ENCODE results near the gene KCNK2.

KCNK2 gene

DNA sequence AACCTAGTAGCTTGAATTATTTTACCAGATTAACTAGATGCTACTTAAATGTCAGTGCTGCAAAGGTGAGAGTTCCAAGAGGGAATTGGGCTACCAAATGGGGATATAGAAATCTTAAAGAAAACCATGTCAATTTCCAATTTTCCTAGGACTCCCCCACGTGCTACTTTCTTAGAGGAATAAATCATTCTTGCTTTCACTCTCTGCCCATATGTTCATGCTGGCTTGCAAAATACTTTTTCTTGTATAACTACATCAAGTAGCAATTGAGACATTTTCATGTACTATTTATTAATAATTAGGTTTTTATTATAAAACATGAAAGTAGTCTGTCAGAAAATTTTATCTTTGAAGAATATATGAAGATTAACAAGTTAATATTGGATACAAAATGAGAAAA, 11.8 kb downstream of the KCNK2 start:
- Histone ChIP-seq H3K27me3 (ENCODE audit: control insufficient read depth in 2 of 2, insufficient read depth in 2 of 2, low read length in 2 of 2) (no peaks in the 10 kb centered on the region), H3K36me3 (ENCODE audit: control insufficient read depth in 2 of 2, insufficient read depth in 2 of 2, low read length in 2 of 2) (no peaks in the 10 kb centered on the region), H3K9me3 (ENCODE audit: control insufficient read depth in 2 of 2, low read length in 2 of 2) (no peaks in the 10 kb centered on the region), H3K4me1 (ENCODE audit: control insufficient read depth in 2 of 2, insufficient read depth in 2 of 2, low read length in 2 of 2) (no peaks in the 10 kb centered on the region), H3K4me3 (ENCODE audit: low read length in 2 of 2) (no peak overlapping the region), H3K9ac (ENCODE audit: low read depth in 1 of 2, low read length in 2 of 2) (no peak overlapping the region), H3K27ac (ENCODE audit: low read depth in 2 of 2, low read length in 2 of 2) (no peak overlapping the region)

DNA sequence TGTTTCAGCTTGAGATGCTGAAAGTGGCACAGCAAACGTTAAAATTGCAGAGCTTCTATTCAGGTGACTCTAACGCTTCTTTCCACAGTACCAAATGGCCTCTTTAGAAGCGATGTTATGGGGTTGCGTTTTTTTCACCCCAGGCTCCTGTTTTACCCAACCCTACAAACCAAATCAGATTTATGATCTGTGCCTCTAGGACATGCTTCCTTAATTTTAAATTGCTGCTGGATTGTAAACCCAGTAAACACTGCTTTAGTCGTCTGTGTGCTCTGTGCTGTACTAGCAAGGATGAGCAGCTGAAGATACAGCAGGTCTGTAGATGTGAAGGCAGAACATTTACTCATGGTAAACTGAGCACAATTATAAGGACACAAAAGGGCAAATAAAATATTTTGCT, 13.0 kb downstream of the KCNK2 start:
- Histone ChIP-seq H3K36me3 (ENCODE audit: control insufficient read depth in 2 of 2, insufficient read depth in 2 of 2, low read length in 2 of 2) (no peaks in the 10 kb centered on the region), H3K9me3 (ENCODE audit: control insufficient read depth in 2 of 2, low read length in 2 of 2) (no peaks in the 10 kb centered on the region), H3K27ac (ENCODE audit: low read depth in 2 of 2, low read length in 2 of 2) (no peak overlapping the region), H3K27me3 (ENCODE audit: control insufficient read depth in 2 of 2, insufficient read depth in 2 of 2, low read length in 2 of 2) (no peaks in the 10 kb centered on the region), H3K9ac (ENCODE audit: low read depth in 1 of 2, low read length in 2 of 2) (no peak overlapping the region), H3K4me1 (ENCODE audit: control insufficient read depth in 2 of 2, insufficient read depth in 2 of 2, low read length in 2 of 2) (no peaks in the 10 kb centered on the region), H3K4me3 (ENCODE audit: low read length in 2 of 2) (no peak overlapping the region)

DNA sequence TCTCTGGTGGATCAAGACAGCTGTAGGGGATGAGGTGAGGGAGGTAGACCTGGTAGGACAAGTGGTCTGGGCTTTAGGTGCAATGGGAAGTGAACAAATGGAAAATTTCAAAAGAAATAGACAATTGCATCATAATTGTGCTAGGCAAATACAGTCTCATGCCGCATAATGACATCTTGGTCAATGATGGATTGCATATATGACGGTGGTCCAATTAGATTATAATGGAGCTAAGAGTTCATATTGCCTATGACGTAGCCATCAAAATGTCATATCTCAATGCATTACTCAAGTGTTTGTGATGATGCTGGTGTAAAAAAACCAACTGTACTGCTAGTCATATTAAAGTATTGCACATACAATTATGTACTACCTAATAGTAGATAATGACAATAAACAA, 19.0 kb downstream of the KCNK2 start:
- Histone ChIP-seq H3K9me3 (ENCODE audit: control insufficient read depth in 2 of 2, low read length in 2 of 2) (no peaks in the 10 kb centered on the region), H3K36me3 (ENCODE audit: control insufficient read depth in 2 of 2, insufficient read depth in 2 of 2, low read length in 2 of 2) (no peaks in the 10 kb centered on the region), H3K4me3 (ENCODE audit: low read length in 2 of 2) (no peak overlapping the region), H3K27ac (ENCODE audit: low read depth in 2 of 2, low read length in 2 of 2) (no peak overlapping the region), H3K27me3 (ENCODE audit: control insufficient read depth in 2 of 2, insufficient read depth in 2 of 2, low read length in 2 of 2) (no peaks in the 10 kb centered on the region), H3K4me1 (ENCODE audit: control insufficient read depth in 2 of 2, insufficient read depth in 2 of 2, low read length in 2 of 2) (no peaks in the 10 kb centered on the region), H3K9ac (ENCODE audit: low read depth in 1 of 2, low read length in 2 of 2) (no peak overlapping the region)

DNA sequence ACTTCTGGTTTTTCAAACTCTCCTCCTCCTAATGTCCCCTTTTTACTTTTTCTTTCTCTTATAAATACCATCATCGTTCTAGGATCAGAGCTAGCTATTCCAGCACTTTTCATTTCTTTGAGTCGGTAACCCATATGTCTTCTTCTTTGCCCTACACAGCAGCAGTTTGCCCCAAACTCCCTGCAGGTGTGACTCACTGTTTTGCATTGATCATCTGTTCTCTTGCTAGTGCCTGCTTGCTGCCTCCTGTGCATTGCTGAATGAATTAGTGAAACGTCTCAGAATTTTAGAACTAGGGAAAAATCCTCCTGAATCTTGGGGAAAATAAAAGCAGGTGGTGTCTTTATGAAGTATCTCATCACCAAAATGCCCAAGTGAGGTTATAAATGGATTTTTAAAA, 21.7 kb downstream of the KCNK2 start:
- Histone ChIP-seq H3K4me1 (ENCODE audit: control insufficient read depth in 2 of 2, insufficient read depth in 2 of 2, low read length in 2 of 2) (no peaks in the 10 kb centered on the region), H3K27ac (ENCODE audit: low read depth in 2 of 2, low read length in 2 of 2) (no peak overlapping the region)

DNA sequence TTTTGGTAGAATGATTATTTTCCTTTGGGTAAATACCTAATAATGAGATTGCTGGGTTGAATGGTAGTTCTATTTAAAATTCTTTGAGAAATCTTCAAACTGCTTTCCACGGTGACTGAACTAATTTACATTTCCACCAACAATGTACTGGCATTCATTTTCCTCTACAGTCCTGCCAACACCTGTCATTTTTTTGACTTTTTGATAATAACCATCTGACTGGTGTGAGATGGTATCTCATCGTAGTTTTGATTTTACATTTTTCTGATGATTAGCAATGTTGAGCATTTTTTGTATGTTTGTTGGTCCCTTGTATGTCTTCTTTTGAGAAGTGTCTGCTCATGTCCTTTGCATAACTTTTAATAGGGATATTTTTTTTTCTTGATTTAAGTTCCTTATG, 23.5 kb downstream of the KCNK2 start:
- H3K36me3 ChIP-seq (ENCODE audit: control insufficient read depth in 2 of 2, insufficient read depth in 2 of 2, low read length in 2 of 2), result no peaks in the 10 kb centered on the region
- no peak overlapping the region for H3K27ac ChIP-seq (ENCODE audit: low read depth in 2 of 2, low read length in 2 of 2)
- H3K9ac ChIP-seq (ENCODE audit: low read depth in 1 of 2, low read length in 2 of 2), result no peak overlapping the region
- H3K4me1 ChIP-seq (ENCODE audit: control insufficient read depth in 2 of 2, insufficient read depth in 2 of 2, low read length in 2 of 2), result no peaks in the 10 kb centered on the region
- H3K9me3 ChIP-seq (ENCODE audit: control insufficient read depth in 2 of 2, low read length in 2 of 2), result no peaks in the 10 kb centered on the region
- H3K27me3 ChIP-seq (ENCODE audit: control insufficient read depth in 2 of 2, insufficient read depth in 2 of 2, low read length in 2 of 2), result no peaks in the 10 kb centered on the region
- H3K4me3 ChIP-seq (ENCODE audit: low read length in 2 of 2), result no peak overlapping the region

More for the DNA sequence above, 21.7 kb downstream of the KCNK2 start:
- Histone ChIP-seq H3K36me3 (ENCODE audit: control insufficient read depth in 2 of 2, insufficient read depth in 2 of 2, low read length in 2 of 2) (no peaks in the 10 kb centered on the region), H3K4me3 (ENCODE audit: low read length in 2 of 2) (no peak overlapping the region), H3K9ac (ENCODE audit: low read depth in 1 of 2, low read length in 2 of 2) (no peak overlapping the region), H3K9me3 (ENCODE audit: control insufficient read depth in 2 of 2, low read length in 2 of 2) (no peaks in the 10 kb centered on the region), H3K27me3 (ENCODE audit: control insufficient read depth in 2 of 2, insufficient read depth in 2 of 2, low read length in 2 of 2) (no peaks in the 10 kb centered on the region)

DNA sequence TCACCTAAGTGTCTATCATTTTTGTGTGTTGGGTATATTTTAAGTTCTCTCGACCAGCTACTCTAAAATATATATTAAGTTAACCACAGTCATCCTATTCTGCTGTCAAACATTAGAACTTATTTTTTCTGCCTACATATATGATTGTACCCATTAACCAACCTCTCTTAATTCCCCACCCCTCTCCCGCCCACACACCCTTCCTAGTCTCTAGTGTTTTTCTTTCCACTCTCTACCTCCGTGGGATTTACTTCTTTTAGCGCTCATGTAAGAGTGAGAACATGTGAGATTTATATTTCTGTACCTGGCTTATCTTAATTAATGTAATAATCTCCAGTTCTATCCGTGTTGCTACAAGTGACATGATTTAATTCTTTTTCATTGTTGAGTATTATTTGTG, 26.6 kb downstream of the KCNK2 start:
- Histone ChIP-seq H3K36me3 (ENCODE audit: control insufficient read depth in 2 of 2, insufficient read depth in 2 of 2, low read length in 2 of 2) (no peaks in the 10 kb centered on the region), H3K4me3 (ENCODE audit: low read length in 2 of 2) (no peak overlapping the region), H3K27me3 (ENCODE audit: control insufficient read depth in 2 of 2, insufficient read depth in 2 of 2, low read length in 2 of 2) (no peaks in the 10 kb centered on the region), H3K9ac (ENCODE audit: low read depth in 1 of 2, low read length in 2 of 2) (no peak overlapping the region), H3K9me3 (ENCODE audit: control insufficient read depth in 2 of 2, low read length in 2 of 2) (no peaks in the 10 kb centered on the region), H3K27ac (ENCODE audit: low read depth in 2 of 2, low read length in 2 of 2) (no peak overlapping the region), H3K4me1 (ENCODE audit: control insufficient read depth in 2 of 2, insufficient read depth in 2 of 2, low read length in 2 of 2) (no peaks in the 10 kb centered on the region)

DNA sequence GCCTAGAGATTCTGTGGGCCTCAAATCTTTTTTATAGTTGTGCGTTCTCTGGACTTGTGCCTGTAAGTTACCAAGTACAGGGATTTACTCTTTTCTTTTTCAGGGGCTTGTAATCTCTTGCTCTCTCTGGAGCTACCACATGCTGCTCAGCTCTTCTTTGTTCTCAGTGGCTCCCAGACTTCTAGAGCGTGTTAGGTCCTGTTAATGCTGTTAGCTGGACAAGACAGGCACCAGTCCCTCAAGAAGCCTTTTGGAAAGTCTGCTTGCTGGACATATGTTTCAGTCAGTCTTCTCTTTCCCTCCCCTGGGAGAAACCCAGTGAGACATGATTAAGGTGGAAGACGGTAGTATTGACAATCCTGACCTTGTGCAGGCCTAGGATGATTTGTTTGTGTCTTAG, 29.4 kb downstream of the KCNK2 start:
- no peaks in the 10 kb centered on the region for H3K36me3 ChIP-seq (ENCODE audit: control insufficient read depth in 2 of 2, insufficient read depth in 2 of 2, low read length in 2 of 2)
- no peak overlapping the region for H3K4me3 ChIP-seq (ENCODE audit: low read length in 2 of 2)
- H3K27ac ChIP-seq (ENCODE audit: low read depth in 2 of 2, low read length in 2 of 2), result no peak overlapping the region
- H3K9ac ChIP-seq (ENCODE audit: low read depth in 1 of 2, low read length in 2 of 2), result no peak overlapping the region
- no peaks in the 10 kb centered on the region for H3K4me1 ChIP-seq (ENCODE audit: control insufficient read depth in 2 of 2, insufficient read depth in 2 of 2, low read length in 2 of 2)
- no peaks in the 10 kb centered on the region for H3K27me3 ChIP-seq (ENCODE audit: control insufficient read depth in 2 of 2, insufficient read depth in 2 of 2, low read length in 2 of 2)
- H3K9me3 ChIP-seq (ENCODE audit: control insufficient read depth in 2 of 2, low read length in 2 of 2), result no peaks in the 10 kb centered on the region

DNA sequence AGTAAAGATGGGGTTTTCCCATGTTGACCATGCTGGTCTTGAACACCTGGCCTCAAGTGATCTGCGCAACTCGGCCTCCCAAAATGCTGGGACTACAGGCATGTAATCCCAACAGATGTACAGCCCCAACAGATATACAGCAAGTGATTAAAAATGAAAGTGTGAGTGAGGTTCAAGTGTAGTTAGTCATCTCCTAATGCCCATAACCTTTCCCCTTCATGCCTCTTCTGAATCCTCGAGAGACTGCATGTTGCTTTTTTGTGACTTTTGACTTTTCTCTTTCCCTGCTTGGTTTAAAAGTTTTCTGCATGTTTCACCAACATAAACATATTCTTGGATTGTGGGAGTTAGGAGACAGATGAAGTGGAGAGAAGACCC, 31.2 kb downstream of the KCNK2 start:
- Histone ChIP-seq H3K9me3 (ENCODE audit: control insufficient read depth in 2 of 2, low read length in 2 of 2) (no peaks in the 10 kb centered on the region), H3K27me3 (ENCODE audit: control insufficient read depth in 2 of 2, insufficient read depth in 2 of 2, low read length in 2 of 2) (no peaks in the 10 kb centered on the region), H3K27ac (ENCODE audit: low read depth in 2 of 2, low read length in 2 of 2) (no peak overlapping the region), H3K36me3 (ENCODE audit: control insufficient read depth in 2 of 2, insufficient read depth in 2 of 2, low read length in 2 of 2) (no peaks in the 10 kb centered on the region), H3K9ac (ENCODE audit: low read depth in 1 of 2, low read length in 2 of 2) (no peak overlapping the region), H3K4me3 (ENCODE audit: low read length in 2 of 2) (no peak overlapping the region), H3K4me1 (ENCODE audit: control insufficient read depth in 2 of 2, insufficient read depth in 2 of 2, low read length in 2 of 2) (no peaks in the 10 kb centered on the region)

DNA sequence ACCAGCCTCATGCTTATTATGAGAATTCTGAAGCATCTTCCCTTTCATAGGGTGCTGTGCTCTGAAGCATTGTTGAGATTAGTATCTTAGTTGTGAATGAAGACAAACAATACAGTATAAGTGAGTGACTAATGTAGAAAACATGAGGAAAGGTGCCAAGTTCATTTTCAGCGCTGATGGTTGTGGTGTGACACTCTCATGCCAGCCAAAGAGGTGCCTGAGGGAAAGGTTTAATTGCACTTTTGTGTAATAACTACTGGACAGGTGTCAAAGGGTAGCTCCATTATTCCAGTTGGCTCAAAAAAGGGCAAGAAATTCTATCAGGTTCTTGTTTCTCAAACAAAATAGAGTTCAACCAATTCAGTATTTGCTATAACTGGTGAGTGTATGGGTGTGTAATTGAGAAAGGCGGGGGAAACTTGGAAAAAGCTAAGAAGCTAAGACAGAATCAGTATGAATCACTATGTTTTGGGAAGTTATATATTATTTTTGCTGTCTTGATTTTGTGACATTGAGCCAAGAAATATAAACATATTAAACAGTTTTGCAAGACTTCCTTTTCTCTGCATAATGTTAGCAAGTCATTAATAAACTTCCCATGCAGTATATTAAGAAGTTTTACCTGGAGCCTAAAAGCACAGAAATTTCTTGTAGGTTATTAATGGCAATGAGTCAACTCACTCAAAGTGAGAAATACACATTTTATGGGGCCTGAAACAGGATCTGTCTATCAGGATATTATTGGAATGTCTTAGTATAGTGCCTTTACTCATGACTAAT, 31.8 kb downstream of the KCNK2 start:
- Histone ChIP-seq H3K27me3 (ENCODE audit: control insufficient read depth in 2 of 2, insufficient read depth in 2 of 2, low read length in 2 of 2) (no peaks in the 10 kb centered on the region), H3K36me3 (ENCODE audit: control insufficient read depth in 2 of 2, insufficient read depth in 2 of 2, low read length in 2 of 2) (no peaks in the 10 kb centered on the region), H3K9me3 (ENCODE audit: control insufficient read depth in 2 of 2, low read length in 2 of 2) (no peaks in the 10 kb centered on the region), H3K4me1 (ENCODE audit: control insufficient read depth in 2 of 2, insufficient read depth in 2 of 2, low read length in 2 of 2) (no peaks in the 10 kb centered on the region), H3K4me3 (ENCODE audit: low read length in 2 of 2) (no peak overlapping the region), H3K9ac (ENCODE audit: low read depth in 1 of 2, low read length in 2 of 2) (no peak overlapping the region), H3K27ac (ENCODE audit: low read depth in 2 of 2, low read length in 2 of 2) (no peak overlapping the region)

DNA sequence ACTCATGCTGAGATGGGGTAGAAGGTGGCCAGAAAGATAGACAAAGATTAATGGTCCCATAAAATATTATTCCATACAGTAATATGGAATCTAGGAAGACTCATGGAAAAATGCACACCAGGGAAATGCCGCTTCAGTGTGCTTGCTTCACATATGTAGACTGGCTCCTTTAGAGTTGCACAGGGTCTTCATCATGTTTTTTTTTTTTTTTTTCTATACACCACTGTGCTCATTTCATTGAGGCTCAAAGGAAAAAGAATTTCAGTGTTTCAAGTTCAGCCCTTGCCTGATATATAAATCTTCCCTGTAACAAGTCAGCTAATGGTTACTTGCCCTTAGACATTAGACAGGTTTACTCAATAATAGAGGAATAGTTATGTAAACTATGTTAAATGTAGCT, 33.2 kb downstream of the KCNK2 start:
- Histone ChIP-seq H3K36me3 (ENCODE audit: control insufficient read depth in 2 of 2, insufficient read depth in 2 of 2, low read length in 2 of 2) (no peaks in the 10 kb centered on the region), H3K4me3 (ENCODE audit: low read length in 2 of 2) (no peak overlapping the region), H3K27me3 (ENCODE audit: control insufficient read depth in 2 of 2, insufficient read depth in 2 of 2, low read length in 2 of 2) (no peaks in the 10 kb centered on the region), H3K4me1 (ENCODE audit: control insufficient read depth in 2 of 2, insufficient read depth in 2 of 2, low read length in 2 of 2) (no peaks in the 10 kb centered on the region), H3K9ac (ENCODE audit: low read depth in 1 of 2, low read length in 2 of 2) (no peak overlapping the region), H3K9me3 (ENCODE audit: control insufficient read depth in 2 of 2, low read length in 2 of 2) (no peaks in the 10 kb centered on the region), H3K27ac (ENCODE audit: low read depth in 2 of 2, low read length in 2 of 2) (no peak overlapping the region)

DNA sequence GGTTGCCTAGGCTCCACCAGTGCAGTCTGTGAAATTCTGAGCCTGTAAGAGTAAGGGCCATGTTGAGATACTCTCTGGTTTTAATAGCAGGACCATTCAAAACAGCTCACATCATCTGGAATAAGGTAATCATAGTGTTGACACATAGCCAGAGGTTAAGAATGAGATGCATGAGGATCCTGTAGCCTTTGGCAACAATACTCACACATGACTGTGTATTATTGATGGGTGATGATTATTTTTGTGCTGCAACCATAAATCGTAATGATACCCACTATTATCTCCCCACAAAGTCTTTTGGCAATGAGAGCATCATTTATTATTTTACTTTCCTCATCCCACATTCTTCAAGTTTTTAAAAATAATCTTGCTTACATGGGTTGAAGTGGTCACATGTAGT, 35.5 kb downstream of the KCNK2 start:
- Histone ChIP-seq H3K36me3 (ENCODE audit: control insufficient read depth in 2 of 2, insufficient read depth in 2 of 2, low read length in 2 of 2) (no peaks in the 10 kb centered on the region), H3K4me1 (ENCODE audit: control insufficient read depth in 2 of 2, insufficient read depth in 2 of 2, low read length in 2 of 2) (no peaks in the 10 kb centered on the region), H3K27ac (ENCODE audit: low read depth in 2 of 2, low read length in 2 of 2) (no peak overlapping the region), H3K4me3 (ENCODE audit: low read length in 2 of 2) (no peak overlapping the region), H3K9me3 (ENCODE audit: control insufficient read depth in 2 of 2, low read length in 2 of 2) (no peaks in the 10 kb centered on the region), H3K9ac (ENCODE audit: low read depth in 1 of 2, low read length in 2 of 2) (no peak overlapping the region), H3K27me3 (ENCODE audit: control insufficient read depth in 2 of 2, insufficient read depth in 2 of 2, low read length in 2 of 2) (no peaks in the 10 kb centered on the region)

Measured in mucosa of rectum (tissue), 2 donors.